Pancreas (tissue), 10 donors: ENCODE results near the gene MCC. TPM values are rescaled to one million over a fixed set of nuclear protein-coding genes. Genes with fewer than 3 reads are reported as not detected.

ENCODE experiments used
- ATAC-seq, 4 donors: fragments of 200-7000 bp; cut with Tn5 transposase; one replicate each; pipeline versions ENCODE4 v1.8.0 to v1.9.1; 2020; ENCODE audit warnings: mild to moderate bottlenecking in 4 of 4, moderate library complexity in 4 of 4
- DNase-seq, 6 donors: peaks; one replicate each; pipeline ENCODE4 v3.0.0-alpha.2; 2020
- FAIRE-seq: peaks from 2 replicates; lab custom pipeline; 2012; peaks lifted over from hg19 to GRCh38; lab: Jason Lieb, UNC
- H3K27ac ChIP-seq, 4 donors: fragments of 200-600 bp; sonication (generic); 1 replicate in 3 of 4; 2 replicates in 1 of 4; pipeline versions ENCODE4 v1.5.0 to v1.8.0; 2020
- H3K27me3 ChIP-seq, 4 donors: fragments of 200-600 bp; one replicate each; pipeline ENCODE4 v1.8.0; 2021
- H3K36me3 ChIP-seq, 3 donors: fragments of 200-600 bp; sonication (generic) in 1 of 3; one replicate each; pipeline versions ENCODE4 v1.5.0 to v1.8.0; 2020 to 2021
- H3K4me1 ChIP-seq, 3 donors: fragments of 200-600 bp; one replicate each; pipeline ENCODE4 v1.8.0; 2021
- H3K4me3 ChIP-seq, 4 donors: fragments of 200-600 bp; sonication (generic) in 2 of 4; one replicate each; pipeline versions ENCODE4 v1.5.0 to v1.8.0; 2020 to 2021
- H3K9me3 ChIP-seq, 4 donors: fragments of 200-600 bp; one replicate each; pipeline ENCODE4 v1.8.0; 2021
- WGBS, 2 donors: extraction: QIAGEN DNeasy Blood & Tissue Kit; methylation state at CpG; one replicate each; pipeline ENCODE4 v1.1.7; 2013; 5-methylcytosine and 5-hydroxymethylcytosine counted together
- intact Hi-C, 3 donors: fragments of 100-400 bp; cut with DNase I; formaldehyde crosslinking; loops; one replicate each; pipeline versions ENCODE4 v1.11.1 to v1.14.2; 2022
- polyA plus RNA-seq, 2 donors: library from polyadenylated mRNA; stranded (reverse); fragments of 200-250 nt; gene quantifications; one replicate each; pipeline ENCODE4 v1.2.3, GENCODE V29; 2013
- total RNA-seq, 6 donors: library from RNA; stranded (reverse); fragmentation: NEBNext Ultra II Directional in 4 of 6; extraction: Animal tissue kit (Norgen Biotek cat#: 25700) in 4 of 6; gene quantifications; one replicate each; pipeline versions ENCODE4 v1.2.1 to v1.2.4, GENCODE V29; 2021 to 2023
- TF ChIP-seq, protein P1 (sequence below), 4 donors: fragments of 200-600 bp; sonication (generic) in 3 of 4; IDR thresholded peaks; one replicate each; pipeline versions ENCODE4 v1.5.0 to v1.8.0; 2021; ENCODE audit warnings: antibody characterized with exemption in 4 of 4
- donor health status: healthy with polysubstance abuse.
- donor health status: DM: no; HTN: no; CAD: no; lungs with moderate emphysema.
- donor health status: DM: no; HTN: no; CAD: no.
- donor health status: control.
- donor health status: control.
- donor health status: Bipolar disorder and iron deficiency.
- donor health status: DM: yes; HTN: yes; CAD: no.
- donor health status: DM: no; HTN: no; CAD: no.
- donor health status: DM: no; HTN: no; CAD: no.
- donor health status: DM: yes; HTN: yes; CAD: no.

MCC gene
- total and polyA plus RNA-seq, 8 donors = 1.3 to 8.3 (median 4.0) TPM

DNA sequence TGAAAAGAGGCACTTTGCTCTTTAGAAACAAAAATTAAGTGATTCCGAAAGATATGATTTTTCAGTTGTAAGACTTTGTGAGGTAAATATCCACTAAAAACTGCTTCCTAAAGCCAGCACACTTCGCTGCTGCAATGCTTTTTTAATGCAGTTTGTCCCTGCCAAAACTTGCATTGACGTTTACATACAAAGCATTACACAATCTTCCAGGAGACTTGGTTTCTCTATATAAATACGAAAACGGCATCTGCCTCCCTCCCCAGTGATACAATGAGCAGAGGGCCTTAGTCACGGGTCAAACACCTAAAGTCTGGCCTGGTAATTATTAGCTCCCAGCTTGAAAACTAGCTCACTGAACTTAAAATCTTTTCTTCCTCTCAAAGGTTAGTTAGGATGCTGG is 224.2 kb downstream of the MCC start:
- Histone ChIP-seq H3K9me3 (no peaks in the 10 kb centered on the region), H3K36me3 (no peaks in the 10 kb centered on the region), H3K4me3 (no peak overlapping the region), H3K27ac (no peak overlapping the region), H3K4me1 (no peaks in the 10 kb centered on the region), H3K27me3 (no peaks in the 10 kb centered on the region)
- TF ChIP-seq, protein P1, sequence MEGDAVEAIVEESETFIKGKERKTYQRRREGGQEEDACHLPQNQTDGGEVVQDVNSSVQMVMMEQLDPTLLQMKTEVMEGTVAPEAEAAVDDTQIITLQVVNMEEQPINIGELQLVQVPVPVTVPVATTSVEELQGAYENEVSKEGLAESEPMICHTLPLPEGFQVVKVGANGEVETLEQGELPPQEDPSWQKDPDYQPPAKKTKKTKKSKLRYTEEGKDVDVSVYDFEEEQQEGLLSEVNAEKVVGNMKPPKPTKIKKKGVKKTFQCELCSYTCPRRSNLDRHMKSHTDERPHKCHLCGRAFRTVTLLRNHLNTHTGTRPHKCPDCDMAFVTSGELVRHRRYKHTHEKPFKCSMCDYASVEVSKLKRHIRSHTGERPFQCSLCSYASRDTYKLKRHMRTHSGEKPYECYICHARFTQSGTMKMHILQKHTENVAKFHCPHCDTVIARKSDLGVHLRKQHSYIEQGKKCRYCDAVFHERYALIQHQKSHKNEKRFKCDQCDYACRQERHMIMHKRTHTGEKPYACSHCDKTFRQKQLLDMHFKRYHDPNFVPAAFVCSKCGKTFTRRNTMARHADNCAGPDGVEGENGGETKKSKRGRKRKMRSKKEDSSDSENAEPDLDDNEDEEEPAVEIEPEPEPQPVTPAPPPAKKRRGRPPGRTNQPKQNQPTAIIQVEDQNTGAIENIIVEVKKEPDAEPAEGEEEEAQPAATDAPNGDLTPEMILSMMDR (IDR thresholded peaks at IDR 0.05) = no peak
- no peak for DNase-seq
- FAIRE-seq = no peak
- WGBS, 2 donors = 57 to 63% methylated on average over 6 of the region's 6 CpGs
- ATAC-seq = no peak
- intact Hi-C loops = no loop called here

DNA sequence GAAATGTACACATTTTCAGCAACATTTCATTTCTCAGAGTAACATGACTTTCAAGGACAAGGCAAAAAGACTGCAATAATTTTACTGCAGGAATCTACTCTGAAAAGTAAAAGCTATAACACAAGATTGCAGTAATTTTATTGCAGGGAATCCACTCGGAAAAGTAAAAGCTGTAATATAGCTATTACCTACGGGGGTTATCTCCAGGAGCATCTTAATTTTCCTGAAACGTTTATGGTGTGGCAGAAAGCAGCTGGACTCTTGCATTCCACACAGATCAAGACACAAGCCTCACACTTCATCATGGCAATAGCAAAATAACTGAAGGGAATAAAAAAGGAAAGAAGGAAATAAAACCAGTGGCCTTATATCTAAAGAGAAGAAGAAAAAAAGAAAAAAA is 224.7 kb downstream of the MCC start:
- 44 to 56% methylated on average over 3 of the region's 3 CpGs for WGBS, 2 donors
- Histone ChIP-seq H3K4me3 (no peak overlapping the region), H3K27me3 (no peaks in the 10 kb centered on the region), H3K36me3 (no peaks in the 10 kb centered on the region), H3K4me1 (no peaks in the 10 kb centered on the region), H3K9me3 (no peaks in the 10 kb centered on the region), H3K27ac (no peak overlapping the region)
- TF ChIP-seq, protein P1 (IDR thresholded peaks at IDR 0.05) = no peak
- intact Hi-C loops = no loop called here
- DNase-seq = no peak
- ATAC-seq = no peak
- FAIRE-seq = no peak

DNA sequence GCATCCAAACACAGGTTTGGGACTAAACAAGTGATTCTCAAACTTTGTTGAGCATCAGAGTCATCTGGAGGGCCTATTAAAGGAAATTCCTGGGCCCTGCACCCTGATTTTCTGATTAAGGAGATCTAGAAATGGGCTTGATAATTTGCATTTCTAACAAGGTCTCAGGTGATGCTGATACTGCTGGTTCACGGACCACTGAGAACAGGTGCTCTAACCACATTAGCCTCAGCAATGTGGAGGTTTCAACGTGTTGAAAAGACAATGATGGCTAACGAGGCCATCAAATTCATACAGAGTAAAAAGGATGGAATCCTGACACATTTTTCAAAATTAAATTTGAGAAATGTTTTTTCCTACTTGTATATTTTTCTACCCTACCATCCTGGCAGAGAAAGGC is 225.6 kb downstream of the MCC start:
- H3K36me3 ChIP-seq = no peaks in the 10 kb centered on the region
- TF ChIP-seq, protein P1 (IDR thresholded peaks at IDR 0.05) = no peak
- ATAC-seq (no peak), DNase-seq (no peak), FAIRE-seq (no peak)
- no peaks in the 10 kb centered on the region for H3K4me1 ChIP-seq
- H3K4me3 ChIP-seq = no peak overlapping the region
- 73% methylated on average over 3 of the region's 3 CpGs for WGBS, 2 donors
- H3K27me3 ChIP-seq = no peaks in the 10 kb centered on the region
- no peaks in the 10 kb centered on the region for H3K9me3 ChIP-seq
- intact Hi-C loops = no loop called here
- H3K27ac ChIP-seq = no peak overlapping the region

DNA sequence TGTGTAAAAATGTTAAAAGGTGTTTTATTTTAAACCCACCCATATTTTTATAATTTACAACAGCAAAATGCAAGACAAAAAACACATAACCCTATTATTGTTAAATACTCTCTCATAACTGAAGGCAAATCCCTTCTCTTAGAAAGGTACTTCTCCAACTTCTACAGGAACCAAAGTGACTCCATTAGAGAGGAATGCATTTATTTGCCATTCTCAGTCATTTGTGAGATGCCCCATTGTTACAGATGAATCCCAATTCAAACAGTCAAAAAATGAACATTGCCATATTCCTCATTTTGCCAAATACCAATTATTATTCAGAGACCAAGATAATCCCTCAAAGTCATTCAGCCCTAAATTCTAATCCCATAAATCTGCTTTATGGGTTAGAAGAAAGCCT is 229.2 kb downstream of the MCC start:
- no peaks in the 10 kb centered on the region for H3K36me3 ChIP-seq
- intact Hi-C loops = no loop called here
- no peak for FAIRE-seq
- no peak overlapping the region for H3K4me3 ChIP-seq
- no peaks in the 10 kb centered on the region for H3K4me1 ChIP-seq
- ATAC-seq = no peak
- H3K9me3 ChIP-seq = no peaks in the 10 kb centered on the region
- no peak for DNase-seq
- no peaks in the 10 kb centered on the region for H3K27me3 ChIP-seq
- H3K27ac ChIP-seq = no peak overlapping the region
- TF ChIP-seq, protein P1 (IDR thresholded peaks at IDR 0.05) = no peak

DNA sequence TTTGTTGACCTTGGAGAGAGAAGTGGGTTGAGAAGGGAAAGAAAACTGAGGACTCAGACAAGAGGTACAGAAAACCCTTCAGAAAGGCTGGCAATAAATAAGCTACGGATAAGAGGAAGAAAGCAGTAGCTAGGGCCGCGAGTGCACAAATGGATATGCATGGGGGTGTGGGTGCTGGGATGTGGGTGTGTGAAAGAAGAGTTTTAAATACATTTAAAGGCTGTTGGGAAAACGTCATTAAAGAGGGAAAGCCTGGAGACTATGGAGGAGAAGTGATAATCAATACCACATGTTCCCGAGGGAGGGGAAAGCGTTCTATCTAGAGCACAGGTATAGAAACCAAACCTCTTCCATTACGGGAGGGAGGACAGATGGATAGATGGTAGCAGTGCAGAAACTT is 230.7 kb downstream of the MCC start:
- no peaks in the 10 kb centered on the region for H3K4me1 ChIP-seq
- no peak overlapping the region for H3K4me3 ChIP-seq
- DNase-seq = no peak
- ATAC-seq = no peak
- intact Hi-C loops = no loop called here
- no peaks in the 10 kb centered on the region for H3K9me3 ChIP-seq
- no peak for FAIRE-seq
- 80 to 82% methylated on average over 7 of the region's 7 CpGs for WGBS, 2 donors
- TF ChIP-seq, protein P1 (IDR thresholded peaks at IDR 0.05) = no peak
- no peaks in the 10 kb centered on the region for H3K27me3 ChIP-seq
- H3K27ac ChIP-seq = no peak overlapping the region
- no peaks in the 10 kb centered on the region for H3K36me3 ChIP-seq
